ENCODE measurements around the gene GRK3.

- no peak for TF ChIP-seq CTCF (IDR thresholded peaks at IDR 0.05; ENCODE audit: insufficient read depth, low read length)
- no peak for TF ChIP-seq REST (IDR thresholded peaks at IDR 0.05; ENCODE audit: insufficient replicate concordance, low read depth)
- no peak for TF ChIP-seq POLR2AphosphoS5 (IDR thresholded peaks at IDR 0.05; ENCODE audit: low read depth)
Measured at GRCh38 chr22:25757686-25758085, 193.2 kb downstream of the GRK3 start.
